ENCODE data around the gene NUDT7.

DNA sequence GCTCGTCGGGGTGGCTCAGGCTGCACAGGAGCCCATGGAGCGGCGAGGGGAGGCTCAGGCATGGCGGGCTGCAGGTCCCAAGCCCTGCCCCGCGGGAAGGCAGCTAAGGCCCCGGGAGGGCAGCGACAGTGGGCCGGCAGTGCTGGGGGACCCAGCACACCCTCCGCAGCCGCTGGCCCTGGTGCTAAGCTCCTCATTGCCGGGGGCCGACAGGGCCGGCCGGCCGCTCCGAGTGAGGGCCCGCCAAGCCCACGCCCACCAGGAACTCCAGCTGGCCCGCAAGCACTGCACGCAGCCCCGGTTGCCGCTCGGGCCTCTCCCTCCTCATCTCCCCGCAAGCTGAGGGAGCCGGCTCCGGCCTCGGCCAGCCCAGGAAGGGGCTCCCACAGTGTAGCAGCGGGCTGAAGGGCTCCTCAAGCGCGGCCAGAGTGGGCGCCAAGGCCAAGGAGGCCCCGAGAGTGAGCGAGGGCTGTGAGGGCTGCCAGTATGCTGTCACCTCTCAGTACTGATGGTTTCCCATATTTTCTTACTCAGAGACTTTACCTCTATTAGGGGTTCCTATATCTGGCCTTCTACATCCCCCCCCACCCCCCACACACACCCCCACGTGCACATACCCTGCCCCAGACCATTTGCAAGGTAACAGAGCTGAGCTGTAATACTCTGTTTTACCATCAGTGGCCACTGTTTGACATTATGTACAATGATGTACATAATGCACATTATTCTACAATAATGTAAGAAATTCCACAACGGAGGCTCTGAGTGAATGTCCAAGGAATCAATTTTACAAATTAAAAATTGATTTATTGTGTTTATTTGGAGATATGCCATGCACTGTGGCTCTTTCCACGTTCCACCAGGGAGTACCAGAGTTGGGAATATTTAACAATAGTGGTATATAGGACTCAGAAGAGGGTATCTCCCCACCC is 62.4 kb downstream of the NUDT7 start:
- TF ChIP-seq POLR2AphosphoS5 (IDR thresholded peaks at IDR 0.05; ENCODE audit: low read depth, low read length) (no peak), POLR2A (IDR thresholded peaks at IDR 0.05; ENCODE audit: low read depth, low read length) (no peak)

Data from GM12892 (cell line).